ENCODE data around the gene SLC34A3. TPM values are rescaled to one million over a fixed set of nuclear protein-coding genes. Genes with fewer than 3 reads are reported as not detected.
"Not testable (repeated sequence)": the region's sequence is repeated elsewhere in the genome, so short reads cannot be mapped to it uniquely, and the experiment has no call there.

The SLC34A3 gene
- total RNA-seq, 2 donors from 2014 or later = 0.54 TPM; not detected in 1

DNA sequence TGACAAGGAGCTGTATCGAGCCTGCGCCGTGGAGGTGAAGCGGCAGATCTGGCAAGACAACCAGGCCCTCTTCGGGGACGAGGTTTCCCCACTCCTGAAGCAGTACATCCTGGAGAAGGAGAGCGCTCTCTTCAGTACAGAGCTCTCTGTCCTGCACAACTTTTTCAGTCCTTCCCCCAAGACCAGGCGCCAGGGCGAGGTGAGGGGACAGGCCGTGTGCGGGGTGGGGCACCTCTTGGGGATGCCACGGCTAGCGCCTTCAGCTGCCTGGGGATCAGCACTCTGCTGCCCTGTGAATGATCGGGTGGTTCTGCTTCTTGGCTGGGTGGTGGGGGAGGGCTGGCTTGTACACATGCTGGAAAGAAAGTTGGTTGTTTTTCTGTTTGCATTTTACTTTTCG lies 26.2 kb downstream of the SLC34A3 start:
- peaks cover 14 to 26% of the 10 kb centered on the region in 2 donors for H3K4me1 ChIP-seq (ENCODE audit: control insufficient read depth in 1 of 2, low read depth in 2 of 2)
- H3K27me3 ChIP-seq (replicated peaks; ENCODE audit: insufficient read depth) = no peaks in the 10 kb centered on the region
- H3K27ac ChIP-seq = no peak overlapping the region
- ATAC-seq (ENCODE audit: insufficient number of reproducible peaks, low FRiP score, low read depth) = no peak
- no peaks in the 10 kb centered on the region for H3K9me3 ChIP-seq
- H3K4me3 ChIP-seq = no peak overlapping the region
- TF ChIP-seq, protein P1, sequence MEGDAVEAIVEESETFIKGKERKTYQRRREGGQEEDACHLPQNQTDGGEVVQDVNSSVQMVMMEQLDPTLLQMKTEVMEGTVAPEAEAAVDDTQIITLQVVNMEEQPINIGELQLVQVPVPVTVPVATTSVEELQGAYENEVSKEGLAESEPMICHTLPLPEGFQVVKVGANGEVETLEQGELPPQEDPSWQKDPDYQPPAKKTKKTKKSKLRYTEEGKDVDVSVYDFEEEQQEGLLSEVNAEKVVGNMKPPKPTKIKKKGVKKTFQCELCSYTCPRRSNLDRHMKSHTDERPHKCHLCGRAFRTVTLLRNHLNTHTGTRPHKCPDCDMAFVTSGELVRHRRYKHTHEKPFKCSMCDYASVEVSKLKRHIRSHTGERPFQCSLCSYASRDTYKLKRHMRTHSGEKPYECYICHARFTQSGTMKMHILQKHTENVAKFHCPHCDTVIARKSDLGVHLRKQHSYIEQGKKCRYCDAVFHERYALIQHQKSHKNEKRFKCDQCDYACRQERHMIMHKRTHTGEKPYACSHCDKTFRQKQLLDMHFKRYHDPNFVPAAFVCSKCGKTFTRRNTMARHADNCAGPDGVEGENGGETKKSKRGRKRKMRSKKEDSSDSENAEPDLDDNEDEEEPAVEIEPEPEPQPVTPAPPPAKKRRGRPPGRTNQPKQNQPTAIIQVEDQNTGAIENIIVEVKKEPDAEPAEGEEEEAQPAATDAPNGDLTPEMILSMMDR (IDR thresholded peaks at IDR 0.05) = no peak
- DNase-seq (ENCODE audit: low spot score) = no peak
- H3K36me3 ChIP-seq = no peaks in the 10 kb centered on the region

DNA sequence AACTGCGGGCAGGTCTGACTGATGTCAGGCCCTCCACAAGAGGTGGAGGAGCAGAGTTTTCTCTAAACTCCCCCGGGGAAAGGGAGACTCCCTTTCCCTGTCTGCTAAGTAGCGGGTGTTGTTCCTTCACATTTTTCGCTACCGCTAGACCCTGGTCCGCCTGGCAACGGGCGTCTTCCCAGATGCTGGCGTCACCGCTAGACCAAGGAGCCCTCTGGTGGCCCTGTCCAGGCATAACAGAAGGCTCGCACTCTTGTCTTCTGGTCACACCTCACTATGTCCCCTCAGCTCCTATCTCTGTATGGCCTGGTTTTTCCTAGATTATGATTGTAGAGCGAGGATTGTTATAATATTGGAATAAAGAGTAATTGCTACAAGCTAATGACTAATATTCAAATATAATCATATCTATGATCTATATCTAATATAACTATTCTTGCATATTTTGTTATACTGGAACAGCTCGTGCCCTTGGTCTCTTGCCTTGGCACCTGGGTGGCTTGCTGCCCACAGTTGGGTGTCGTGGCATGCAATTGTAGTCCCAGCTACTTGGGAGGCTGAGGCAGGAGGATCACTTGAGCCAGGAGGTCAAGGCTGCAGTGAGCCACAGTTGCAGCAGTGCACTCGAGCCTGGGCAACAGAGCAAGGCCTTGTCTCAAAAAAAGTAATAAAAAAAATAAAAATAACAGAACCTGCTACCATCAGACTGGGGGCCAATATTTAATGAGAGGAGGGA lies 31.6 kb downstream of the SLC34A3 start:
- H3K9me3 ChIP-seq; ATAC-seq (ENCODE audit: insufficient number of reproducible peaks, low FRiP score, low read depth); H3K4me3 ChIP-seq; H3K27ac ChIP-seq; H3K4me1 ChIP-seq (ENCODE audit: control insufficient read depth in 1 of 2, low read depth in 2 of 2); H3K27me3 ChIP-seq (replicated peaks; ENCODE audit: insufficient read depth); DNase-seq (ENCODE audit: low spot score): not testable (repeated sequence)
- peaks cover 37% of the 10 kb centered on the region for H3K36me3 ChIP-seq
- TF ChIP-seq, protein P1 (IDR thresholded peaks at IDR 0.05) = peak; percentile 50

DNA sequence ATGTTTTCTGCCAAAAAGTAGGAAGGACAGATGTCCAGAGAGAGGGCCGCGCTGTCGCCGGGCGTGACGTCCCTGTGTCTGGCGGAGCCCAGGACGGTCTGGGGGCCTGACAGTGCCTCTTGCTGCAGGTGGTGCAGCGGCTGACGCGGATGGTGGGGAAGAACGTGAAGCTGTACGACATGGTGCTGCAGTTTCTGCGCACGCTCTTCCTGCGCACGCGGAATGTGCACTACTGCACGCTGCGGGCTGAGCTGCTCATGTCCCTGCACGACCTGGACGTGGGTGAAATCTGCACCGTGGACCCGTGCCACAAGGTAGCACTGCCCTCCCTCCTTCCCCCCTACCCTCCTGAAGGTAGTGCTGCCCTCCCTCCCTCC lies 32.2 kb downstream of the SLC34A3 start:
- Histone ChIP-seq H3K27me3 (replicated peaks; ENCODE audit: insufficient read depth) (no peaks in the 10 kb centered on the region), H3K4me1 (ENCODE audit: control insufficient read depth in 1 of 2, low read depth in 2 of 2) (peaks cover 0 to 3% of the 10 kb centered on the region in 2 donors), H3K4me3 (no peak overlapping the region), H3K9me3 (no peaks in the 10 kb centered on the region), H3K27ac (no peak overlapping the region), H3K36me3 (peaks cover 38% of the 10 kb centered on the region)
- DNase-seq (ENCODE audit: low spot score) (no peak), ATAC-seq (ENCODE audit: insufficient number of reproducible peaks, low FRiP score, low read depth) (no peak)
- TF ChIP-seq, protein P1 (IDR thresholded peaks at IDR 0.05) = no peak

DNA sequence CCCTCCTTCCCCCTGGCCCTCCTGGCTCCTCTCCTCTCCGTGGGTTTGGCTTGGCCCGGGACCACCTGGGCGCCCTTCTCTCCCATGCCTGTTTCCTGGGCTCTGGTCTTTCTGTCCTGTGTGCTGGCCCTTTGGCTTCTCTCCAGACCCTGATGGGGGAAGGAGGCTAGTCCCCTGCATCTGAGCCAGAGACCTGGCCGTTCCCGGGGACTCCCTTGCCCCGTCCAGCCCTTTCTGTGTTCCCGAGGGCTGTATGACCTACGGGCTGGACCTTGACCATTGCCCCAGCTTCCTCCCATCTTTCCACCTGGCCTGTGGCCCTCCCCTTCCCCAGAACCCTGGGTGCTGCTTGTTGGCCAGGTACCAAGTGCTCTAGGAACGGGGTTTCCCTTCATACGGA lies 32.8 kb downstream of the SLC34A3 start:
- H3K36me3 ChIP-seq = peaks cover 38% of the 10 kb centered on the region
- TF ChIP-seq, protein P1 (IDR thresholded peaks at IDR 0.05) = no peak
- no peak for DNase-seq (ENCODE audit: low spot score)

DNA sequence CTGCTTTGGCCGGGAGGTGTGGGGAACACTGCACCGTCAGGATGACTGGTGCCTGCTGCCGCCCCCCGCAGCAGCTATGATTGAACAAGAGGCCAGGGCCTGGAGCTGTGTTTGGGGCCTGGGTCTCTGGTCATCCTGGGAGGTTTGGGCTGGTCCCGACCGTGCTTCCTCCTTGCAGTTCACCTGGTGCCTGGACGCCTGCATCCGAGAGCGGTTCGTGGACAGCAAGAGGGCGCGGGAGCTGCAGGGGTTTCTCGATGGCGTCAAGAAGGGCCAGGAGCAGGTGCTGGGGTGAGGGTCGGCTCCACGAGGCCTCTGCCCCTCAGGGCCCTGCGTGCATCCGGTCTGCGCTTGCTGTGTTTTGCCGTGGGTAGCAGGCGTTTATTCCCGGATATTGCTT lies 33.4 kb downstream of the SLC34A3 start:
- Histone ChIP-seq H3K36me3 (peaks cover 38% of the 10 kb centered on the region), H3K4me1 (ENCODE audit: control insufficient read depth in 1 of 2, low read depth in 2 of 2) (peaks cover 3 to 15% of the 10 kb centered on the region in 2 donors), H3K4me3 (no peak overlapping the region), H3K9me3 (no peaks in the 10 kb centered on the region), H3K27me3 (replicated peaks; ENCODE audit: insufficient read depth) (no peaks in the 10 kb centered on the region), H3K27ac (no peak overlapping the region)
- ATAC-seq (ENCODE audit: insufficient number of reproducible peaks, low FRiP score, low read depth) = no peak
- TF ChIP-seq, protein P1 (IDR thresholded peaks at IDR 0.05) = no peak
- DNase-seq (ENCODE audit: low spot score) = no peak

More for the DNA sequence above, 32.8 kb downstream of the SLC34A3 start:
- Histone ChIP-seq H3K9me3 (no peaks in the 10 kb centered on the region), H3K4me1 (ENCODE audit: control insufficient read depth in 1 of 2, low read depth in 2 of 2) (peaks cover 0 to 9% of the 10 kb centered on the region in 2 donors), H3K27ac (no peak overlapping the region), H3K4me3 (no peak overlapping the region), H3K27me3 (replicated peaks; ENCODE audit: insufficient read depth) (no peaks in the 10 kb centered on the region)
- no peak for ATAC-seq (ENCODE audit: insufficient number of reproducible peaks, low FRiP score, low read depth)

All from thoracic aorta (tissue), 2 donors.